Colonic mucosa (tissue), 4 donors: Measurements from ENCODE around the gene LLPH. TPM values are rescaled to one million over a fixed set of nuclear protein-coding genes. Genes with fewer than 3 reads are reported as not detected.

Experiments
- DNase-seq: peaks from one replicate; pipeline ENCODE4 v3.0.0-alpha.2; 2020
- H3K27ac ChIP-seq: fragments of 200-600 bp; one replicate; pipeline ENCODE4 v1.8.0; 2021
- H3K27me3 ChIP-seq: fragments of 200-600 bp; one replicate; pipeline ENCODE4 v1.8.0; 2021
- H3K36me3 ChIP-seq: fragments of 200-600 bp; one replicate; pipeline ENCODE4 v1.8.0; 2021
- H3K4me1 ChIP-seq: fragments of 200-600 bp; one replicate; pipeline ENCODE4 v1.8.0; 2021; ENCODE audit warnings: mild to moderate bottlenecking
- H3K4me3 ChIP-seq: fragments of 200-600 bp; one replicate; pipeline ENCODE4 v1.8.0; 2021
- H3K9ac ChIP-seq, 2 donors: one replicate each; pipeline ENCODE4 v1.7.0; 2013; ENCODE audit warnings: control low read depth in 2 of 2, low read depth in 2 of 2, low read length in 2 of 2
- H3K9me3 ChIP-seq: fragments of 200-600 bp; one replicate; pipeline ENCODE4 v1.8.0; 2021
- CTCF ChIP-seq: fragments of 200-600 bp; IDR thresholded peaks from one replicate; pipeline ENCODE4 v1.8.0; 2022; ENCODE audit warnings: antibody characterized with exemption, mild to moderate bottlenecking
- intact Hi-C: fragments of 100-400 bp; cut with DNase I; formaldehyde crosslinking; loops from one replicate; pipeline ENCODE4 v1.14.1; 2022
- total RNA-seq, 2 donors: library from RNA; stranded (reverse); fragmentation: NEBNext Ultra II Directional in 1 of 2; extraction: Animal tissue kit (Norgen Biotek cat#: 25700) in 1 of 2; gene quantifications; one replicate each; pipeline ENCODE4 v1.2.1, GENCODE V29; 2021
- donor health status: healthy.
- donor health status: DM: no; HTN: no; CAD: no.
- donor health status: DM: no; HTN: no; CAD: no.

Gene LLPH
- total RNA-seq, 2 donors from 2014 or later: 21.0 to 28.5 TPM

- no peak overlapping the region for H3K27ac ChIP-seq
- H3K36me3 ChIP-seq: peaks cover 28% of the 10 kb centered on the region
- H3K4me1 ChIP-seq: no peaks in the 10 kb centered on the region
- no peak overlapping the region for H3K4me3 ChIP-seq
- H3K9me3 ChIP-seq: no peaks in the 10 kb centered on the region
- no peak for DNase-seq
- TF ChIP-seq CTCF: no peak
- intact Hi-C loops: loop anchor here (10.0 kb wide), 1 partner anchor 264 kb away; no protein-coding TSS in a partner anchor
- no peaks in the 10 kb centered on the region for H3K27me3 ChIP-seq
- no peak overlapping the region for H3K9ac ChIP-seq
These were observed 10.2 kb upstream of the LLPH start for GRCh38 chr12:66140731-66141130.

- H3K9me3 ChIP-seq: no peaks in the 10 kb centered on the region
- no peak for DNase-seq
- H3K27me3 ChIP-seq: no peaks in the 10 kb centered on the region
- no peak for TF ChIP-seq CTCF
- peaks cover 28% of the 10 kb centered on the region for H3K36me3 ChIP-seq
- H3K27ac ChIP-seq: no peak overlapping the region
- H3K9ac ChIP-seq: no peak overlapping the region
- intact Hi-C loops: no loop called here
- no peak overlapping the region for H3K4me3 ChIP-seq
- no peaks in the 10 kb centered on the region for H3K4me1 ChIP-seq
These were observed 8.8 kb upstream of the LLPH start for GRCh38 chr12:66139328-66139727.

- peaks cover 23% of the 10 kb centered on the region for H3K36me3 ChIP-seq
- H3K9ac ChIP-seq: no peak overlapping the region
- TF ChIP-seq CTCF: no peak
- no peaks in the 10 kb centered on the region for H3K27me3 ChIP-seq
- no peak for DNase-seq
- no peaks in the 10 kb centered on the region for H3K4me1 ChIP-seq
- intact Hi-C loops: no loop called here
- no peaks in the 10 kb centered on the region for H3K9me3 ChIP-seq
- no peak overlapping the region for H3K27ac ChIP-seq
- H3K4me3 ChIP-seq: no peak overlapping the region
These were observed 7.4 kb upstream of the LLPH start for GRCh38 chr12:66137937-66138336.

- no peak overlapping the region for H3K27ac ChIP-seq
- no peak overlapping the region for H3K4me3 ChIP-seq
- DNase-seq: no peak
- no peaks in the 10 kb centered on the region for H3K9me3 ChIP-seq
- no peaks in the 10 kb centered on the region for H3K27me3 ChIP-seq
- intact Hi-C loops: no loop called here
- no peak overlapping the region for H3K9ac ChIP-seq
- H3K36me3 ChIP-seq: peaks cover 5% of the 10 kb centered on the region
- peaks cover 5% of the 10 kb centered on the region for H3K4me1 ChIP-seq
- no peak for TF ChIP-seq CTCF
These were observed 1.9 kb upstream of the LLPH start for GRCh38 chr12:66132408-66132807.

GRCh38 chr12:66131067-66131688, 628 bp upstream of the LLPH start:
- Histone ChIP-seq H3K27ac (peak overlapping the region; percentile 78), H3K4me3 (peak overlapping the region; percentile 87), H3K4me1 (peaks cover 5% of the 10 kb centered on the region), H3K9ac (peak overlapping the region; percentile 77 to 78), H3K27me3 (no peaks in the 10 kb centered on the region), H3K9me3 (no peaks in the 10 kb centered on the region), H3K36me3 (no peaks in the 10 kb centered on the region)
- intact Hi-C loops: no loop called here
- no peak for DNase-seq
- no peak for TF ChIP-seq CTCF
